Body of pancreas (tissue), 4 donors: ENCODE data around the gene METTL6.

Source experiments
- POLR2A ChIP-seq, 3 donors: fragments of 450-650 bp; IDR thresholded peaks; one replicate each; pipeline ENCODE4 v1.6.1; 2016; ENCODE audit warnings: antibody characterized with exemption in 3 of 3, mild to moderate bottlenecking in 2 of 3
- TF ChIP-seq, protein P1 (sequence below), 7 experiments: fragments of 450-650 bp in 4 of 7; fragments of 200-600 bp in 3 of 7; sonication (generic) in 3 of 7; IDR thresholded peaks; one replicate each; pipeline ENCODE4 v1.5.1; 2016 to 2019; ENCODE audit warnings: antibody characterized with exemption in 7 of 7

- TF ChIP-seq POLR2A (IDR thresholded peaks at IDR 0.05) = no peak
- TF ChIP-seq, protein P1, sequence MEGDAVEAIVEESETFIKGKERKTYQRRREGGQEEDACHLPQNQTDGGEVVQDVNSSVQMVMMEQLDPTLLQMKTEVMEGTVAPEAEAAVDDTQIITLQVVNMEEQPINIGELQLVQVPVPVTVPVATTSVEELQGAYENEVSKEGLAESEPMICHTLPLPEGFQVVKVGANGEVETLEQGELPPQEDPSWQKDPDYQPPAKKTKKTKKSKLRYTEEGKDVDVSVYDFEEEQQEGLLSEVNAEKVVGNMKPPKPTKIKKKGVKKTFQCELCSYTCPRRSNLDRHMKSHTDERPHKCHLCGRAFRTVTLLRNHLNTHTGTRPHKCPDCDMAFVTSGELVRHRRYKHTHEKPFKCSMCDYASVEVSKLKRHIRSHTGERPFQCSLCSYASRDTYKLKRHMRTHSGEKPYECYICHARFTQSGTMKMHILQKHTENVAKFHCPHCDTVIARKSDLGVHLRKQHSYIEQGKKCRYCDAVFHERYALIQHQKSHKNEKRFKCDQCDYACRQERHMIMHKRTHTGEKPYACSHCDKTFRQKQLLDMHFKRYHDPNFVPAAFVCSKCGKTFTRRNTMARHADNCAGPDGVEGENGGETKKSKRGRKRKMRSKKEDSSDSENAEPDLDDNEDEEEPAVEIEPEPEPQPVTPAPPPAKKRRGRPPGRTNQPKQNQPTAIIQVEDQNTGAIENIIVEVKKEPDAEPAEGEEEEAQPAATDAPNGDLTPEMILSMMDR (IDR thresholded peaks at IDR 0.05) = no peak
Observed at GRCh38 chr3:15385901-15386653, 41.3 kb downstream of the METTL6 start.
